HepG2 (cell line): ENCODE results near the gene HLA-DOA. TPM values are rescaled to one million over a fixed set of nuclear protein-coding genes. Genes with fewer than 3 reads are reported as not detected.

Experiments
- FOXP1 ChIP-seq, 2 experiments: fragments of 450-650 bp in 1 of 2; IDR thresholded peaks; 2 replicates each; pipeline ENCODE4 v1.6.1; 2017 to 2018; ENCODE audit warnings: antibody characterized with exemption in 1 of 2
- GATAD2A ChIP-seq: IDR thresholded peaks from 2 replicates; pipeline ENCODE4 v1.6.1; 2016
- HNF1A ChIP-seq, 2 experiments: sonication (generic) in 1 of 2; formaldehyde crosslinking in 1 of 2; IDR thresholded peaks; 2 replicates each; pipeline versions ENCODE4 v1.4.0 to v1.6.1; 2016 to 2020; ENCODE audit warnings: borderline replicate concordance in 1 of 2, low read depth in 1 of 2, mild to moderate bottlenecking in 1 of 2, missing genetic modification reagents in 1 of 2
- PPARG ChIP-seq: conservative IDR thresholded peaks from 2 replicates; pipeline ENCODE4 v1.6.1; 2016; ENCODE audit warnings: missing biosample characterization, missing genetic modification reagents
- REST ChIP-seq, 2 experiments: IDR thresholded peaks; 2 replicates each; pipeline ENCODE4 v1.6.1; 2011 to 2012; ENCODE audit warnings: low read length in 2 of 2, borderline replicate concordance in 1 of 2, low read depth in 1 of 2, mild to moderate bottlenecking in 1 of 2, moderate library complexity in 1 of 2
- SETDB1 ChIP-seq: sonication (generic); formaldehyde crosslinking; IDR thresholded peaks from 2 replicates; pipeline ENCODE4 v1.5.1; 2020; ENCODE audit warnings: missing genetic modification reagents, mild to moderate bottlenecking, borderline replicate concordance
- SIN3B ChIP-seq: fragments of 150-350 bp; IDR thresholded peaks from 2 replicates; pipeline ENCODE4 v1.6.1; 2014; ENCODE audit warnings: low read length
- ZBED4 ChIP-seq: sonication (generic); formaldehyde crosslinking; IDR thresholded peaks from 2 replicates; pipeline ENCODE4 v1.4.0; 2020; ENCODE audit warnings: missing genetic modification reagents, borderline replicate concordance
- ZXDC ChIP-seq: sonication (generic); formaldehyde crosslinking; IDR thresholded peaks from 2 replicates; pipeline ENCODE4 v1.5.0; 2020; ENCODE audit warnings: mild to moderate bottlenecking, missing genetic modification reagents
- polyA plus RNA-seq, 8 experiments: library from polyadenylated mRNA; depleted of rRNA in 3 of 8; stranded (reverse) in 7 of 8; unstranded in 1 of 8; fragments of >200 nt; fragmentation: Illumina TruSeq in 4 of 8; extraction: Trizol in 4 of 8; gene quantifications; 2 replicates each; pipeline versions ENCODE4 v1.2.1 to v1.2.3, GENCODE V29; 2011 to 2016; ENCODE audit warnings: low read depth in 4 of 8, missing spikeins in 1 of 8, mixed read lengths in 1 of 8; ENCODE audit not compliant: insufficient read depth in 1 of 8
- total RNA-seq, 5 experiments: library from RNA; depleted of rRNA; stranded (reverse); fragments of >200 nt; fragmentation: Illumina TruSeq; extraction: Trizol; gene quantifications; 2 replicates each; pipeline ENCODE4 v1.2.3, GENCODE V29; 2016; ENCODE audit warnings: low read depth in 1 of 5

The HLA-DOA gene
- total and polyA plus RNA-seq, 2 of the 13 experiments (the other 11 are each of a cell fraction or from before 2014, with no cell fraction given): 0.03 to 0.09 TPM

- TF ChIP-seq ZBED4 (CRISPR knock-in tag): peak; percentile 73
- TF ChIP-seq PPARG (CRISPR knock-in tag): no peak; the same call in none of the 2 replicates
- no peak for TF ChIP-seq SETDB1 (CRISPR knock-in tag)
- peak; percentile 86 for TF ChIP-seq ZXDC (CRISPR knock-in tag)
- no peak for TF ChIP-seq FOXP1 (IDR thresholded peaks at IDR 0.05)
- no peak for TF ChIP-seq FOXP1 (CRISPR knock-in tag; IDR thresholded peaks at IDR 0.05)
- TF ChIP-seq REST (IDR thresholded peaks at IDR 0.05; ENCODE audit: borderline replicate concordance in 1 of 2, low read depth in 1 of 2, low read length in 2 of 2): peak in 1 of 2 experiments; percentile 86; a peak in 2 of 4 replicates
- TF ChIP-seq GATAD2A (CRISPR knock-in tag): peak; percentile 51; the same call in 1 of the 2 replicates
- TF ChIP-seq HNF1A (IDR thresholded peaks at IDR 0.05; ENCODE audit: low read depth): no peak
- TF ChIP-seq HNF1A (CRISPR knock-in tag; IDR thresholded peaks at IDR 0.05; ENCODE audit: borderline replicate concordance): peak; percentile 38; the same call in 1 of the 2 replicates
- peak; percentile 67; the same call in 1 of the 2 replicates for TF ChIP-seq SIN3B
These were observed 37.6 kb downstream of the HLA-DOA start (continued) for GRCh38 chr6:32971581-32972352.
